RWPE1 (cell line): ENCODE data around the gene CNTNAP2.

Experiments
- CTCF ChIA-PET: fragments of 350-600 bp; sonication (Branson Sonifier 250); formaldehyde crosslinking; extraction: SDS; loops from one replicate; lab custom pipeline; 2021; lab: Yijun Ruan, JAX
- POLR2A ChIA-PET: fragments of 400-600 bp; formaldehyde crosslinking; extraction: SDS; loops from one replicate; lab custom pipeline; 2020; ENCODE audit warnings: antibody characterized with exemption; ENCODE audit not compliant: low non-redundant PET; lab: Yijun Ruan, JAX
- DNase-seq: peaks from one replicate; pipeline ENCODE4 v3.0.0; 2012; ENCODE audit warnings: low spot score
- H3K27ac ChIP-seq: fragments of 450-650 bp; 2 replicates; pipeline ENCODE4 v1.5.1; 2017
- TF ChIP-seq, protein P1 (sequence below): fragments of 450-650 bp; conservative IDR thresholded peaks from 2 replicates; pipeline ENCODE4 v1.5.1; 2017; ENCODE audit warnings: low read depth, mild to moderate bottlenecking

The CNTNAP2 gene

DNA sequence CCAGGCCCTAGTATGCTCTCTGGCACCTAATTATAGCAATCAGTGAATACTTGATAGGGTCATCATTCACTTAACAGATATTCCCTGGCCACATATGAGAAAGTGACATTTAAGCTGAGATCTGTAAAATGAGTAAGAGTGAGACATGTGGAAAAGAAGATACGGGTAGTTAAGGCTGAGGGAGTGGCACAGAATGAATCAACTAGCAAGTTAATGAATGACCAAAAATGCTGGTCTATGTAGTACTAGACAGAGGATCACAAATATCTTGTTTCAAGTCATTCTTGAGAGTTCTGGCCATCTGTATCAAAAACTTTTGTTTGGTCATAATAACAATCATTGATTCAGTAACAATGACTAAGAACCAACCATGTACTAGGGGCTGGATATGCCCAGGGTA, 954.9 kb downstream of the CNTNAP2 start:
- H3K27ac ChIP-seq, result no peak overlapping the region
- CTCF ChIA-PET, result no interaction called here

DNA sequence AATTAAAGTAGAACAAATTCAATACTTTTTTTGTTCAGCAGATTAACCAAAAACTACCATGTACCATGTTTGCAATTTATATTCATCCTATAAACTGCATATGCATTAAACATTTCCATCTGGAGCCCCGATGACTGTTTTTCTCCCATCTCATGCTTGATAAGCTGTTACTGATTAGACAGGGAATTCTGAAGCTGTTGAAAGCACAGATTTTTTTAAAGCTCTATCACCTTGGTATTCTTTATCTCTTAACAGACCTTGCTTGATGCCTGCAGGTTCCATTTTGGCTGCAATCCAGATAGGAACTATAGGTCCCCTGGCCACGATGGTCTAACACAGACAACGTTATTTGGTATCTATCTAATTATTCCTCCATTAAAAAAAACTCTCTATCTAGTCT, 961.7 kb downstream of the CNTNAP2 start:
- TF ChIP-seq, protein P1, sequence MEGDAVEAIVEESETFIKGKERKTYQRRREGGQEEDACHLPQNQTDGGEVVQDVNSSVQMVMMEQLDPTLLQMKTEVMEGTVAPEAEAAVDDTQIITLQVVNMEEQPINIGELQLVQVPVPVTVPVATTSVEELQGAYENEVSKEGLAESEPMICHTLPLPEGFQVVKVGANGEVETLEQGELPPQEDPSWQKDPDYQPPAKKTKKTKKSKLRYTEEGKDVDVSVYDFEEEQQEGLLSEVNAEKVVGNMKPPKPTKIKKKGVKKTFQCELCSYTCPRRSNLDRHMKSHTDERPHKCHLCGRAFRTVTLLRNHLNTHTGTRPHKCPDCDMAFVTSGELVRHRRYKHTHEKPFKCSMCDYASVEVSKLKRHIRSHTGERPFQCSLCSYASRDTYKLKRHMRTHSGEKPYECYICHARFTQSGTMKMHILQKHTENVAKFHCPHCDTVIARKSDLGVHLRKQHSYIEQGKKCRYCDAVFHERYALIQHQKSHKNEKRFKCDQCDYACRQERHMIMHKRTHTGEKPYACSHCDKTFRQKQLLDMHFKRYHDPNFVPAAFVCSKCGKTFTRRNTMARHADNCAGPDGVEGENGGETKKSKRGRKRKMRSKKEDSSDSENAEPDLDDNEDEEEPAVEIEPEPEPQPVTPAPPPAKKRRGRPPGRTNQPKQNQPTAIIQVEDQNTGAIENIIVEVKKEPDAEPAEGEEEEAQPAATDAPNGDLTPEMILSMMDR, result no peak
- ChIA-PET CTCF (no interaction called here), POLR2A (no interaction called here)
- H3K27ac ChIP-seq, result no peak overlapping the region
- no peak for DNase-seq

More for the DNA sequence above, 954.9 kb downstream of the CNTNAP2 start:
- no peak for DNase-seq
- TF ChIP-seq, protein P1, result no peak
- POLR2A ChIA-PET, result no interaction called here

DNA sequence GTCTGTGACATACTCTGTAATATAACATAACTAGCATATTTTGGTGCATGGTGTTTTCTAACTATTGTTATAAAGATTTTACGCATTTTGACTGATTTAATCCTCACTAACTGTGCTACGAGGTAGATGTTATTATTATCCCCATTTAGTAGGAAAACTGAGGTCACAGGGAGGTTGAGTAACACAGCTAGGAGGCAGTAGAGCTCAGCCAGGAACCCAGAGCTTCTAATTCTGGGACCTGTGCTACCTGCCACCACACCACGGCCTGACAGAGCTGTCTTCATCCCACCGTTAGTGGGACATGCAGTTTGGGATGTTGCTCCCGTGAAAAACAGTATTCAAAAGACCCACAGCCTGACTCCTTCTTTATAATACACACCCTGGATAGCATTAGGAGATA, 962.5 kb downstream of the CNTNAP2 start:
- POLR2A ChIA-PET, result no interaction called here
- TF ChIP-seq, protein P1, result no peak
- no peak overlapping the region for H3K27ac ChIP-seq
- no peak for DNase-seq
- CTCF ChIA-PET, result interaction anchor here (0.6 kb wide), 2 partner anchors 34 to 811 kb away, joined by 4 to 5 read pairs; no protein-coding TSS in a partner anchor

DNA sequence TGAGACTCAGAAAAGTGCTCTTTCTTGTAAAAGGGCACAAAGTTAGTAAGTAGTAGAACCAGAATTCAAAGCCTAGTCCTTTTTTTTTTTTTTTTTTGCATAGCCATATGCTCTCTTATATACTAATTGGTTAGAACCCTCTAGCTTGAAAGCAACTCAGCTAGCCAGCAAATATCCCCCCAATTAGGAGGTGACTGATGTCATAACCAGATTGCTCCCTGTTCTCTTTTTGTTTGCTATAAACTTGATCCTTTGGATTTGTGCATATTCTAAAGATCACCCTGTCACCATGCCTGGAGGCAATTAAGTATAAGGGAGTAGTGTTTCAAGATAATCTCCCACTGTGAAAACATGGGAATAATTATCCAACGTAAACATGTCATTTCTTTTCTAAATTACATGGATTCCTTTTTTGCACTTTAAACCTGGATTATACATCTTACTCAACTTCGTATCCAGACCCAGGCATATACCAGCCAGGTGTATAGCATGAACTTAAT, 963.4 kb downstream of the CNTNAP2 start:
- no peak overlapping the region for H3K27ac ChIP-seq
- TF ChIP-seq, protein P1, result no peak
- ChIA-PET POLR2A (no interaction called here), CTCF (interaction anchor here (0.6 kb wide), 1 partner anchor 33 kb away, joined by 5 read pairs; no protein-coding TSS in a partner anchor)
- no peak for DNase-seq

DNA sequence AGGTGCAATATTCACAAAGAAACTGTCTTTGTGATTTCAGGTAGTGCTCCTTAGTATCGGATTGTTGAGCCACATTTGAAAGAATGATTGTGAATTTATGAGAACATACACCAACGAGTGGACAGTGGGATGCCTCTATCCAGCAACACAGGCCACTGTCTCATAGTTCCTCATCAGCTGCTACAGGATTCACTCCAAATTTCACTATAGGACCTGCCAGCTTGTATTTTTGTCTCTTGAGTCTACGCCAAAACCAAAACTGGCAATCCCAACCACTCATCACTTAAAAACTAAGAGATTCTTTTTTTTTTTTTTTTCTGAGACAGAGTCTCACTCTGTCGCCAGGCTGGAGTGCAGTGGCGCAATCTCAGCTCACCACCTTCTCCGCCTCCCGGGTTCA, 964.5 kb downstream of the CNTNAP2 start:
- TF ChIP-seq, protein P1, result no peak
- ChIA-PET POLR2A (no interaction called here), CTCF (interaction anchor here (0.7 kb wide), 1 partner anchor 33 kb away, joined by 3 read pairs; no protein-coding TSS in a partner anchor)
- H3K27ac ChIP-seq, result no peak overlapping the region
- DNase-seq, result no peak

DNA sequence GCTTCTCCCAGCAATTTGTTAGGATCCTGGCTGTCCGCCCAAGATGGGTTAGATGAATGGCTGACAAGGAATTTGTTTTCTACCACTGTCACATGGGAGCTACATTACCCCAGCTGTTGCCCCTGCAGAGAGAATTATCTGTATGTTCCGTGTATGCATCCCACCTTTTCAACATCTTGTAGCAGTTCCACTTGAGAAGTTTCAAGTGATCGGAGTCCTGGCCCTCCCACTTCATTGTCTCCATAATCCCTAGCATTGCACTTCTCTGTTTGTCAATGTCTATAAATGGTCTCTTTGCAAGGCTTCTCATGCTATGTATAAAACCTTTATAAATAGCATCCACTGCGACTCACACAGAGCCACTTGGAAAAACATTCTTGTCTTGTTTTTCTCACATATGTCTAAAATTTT, 972.5 kb downstream of the CNTNAP2 start:
- DNase-seq, result no peak
- CTCF ChIA-PET, result no interaction called here
- TF ChIP-seq, protein P1, result no peak
- POLR2A ChIA-PET, result no interaction called here
- H3K27ac ChIP-seq, result no peak overlapping the region
